Measurements from ENCODE around the gene MMP25.
"Not testable (repeated sequence)": the region's sequence is repeated elsewhere in the genome, so short reads cannot be mapped to it uniquely, and the experiment has no call there.

The MMP25 gene

GRCh38 chr16:3056336-3057180 lies 10.2 kb downstream of the MMP25 start:
- DNase-seq: no peak

GRCh38 chr16:3057181-3058138 lies 11.1 kb downstream of the MMP25 start:
- DNase-seq: no peak

GRCh38 chr16:3058139-3059030 lies 12.0 kb downstream of the MMP25 start:
- DNase-seq: no peak

- peak; percentile 80 to 93 for DNase-seq
Observed at GRCh38 chr16:3059041-3059722, 12.8 kb downstream of the MMP25 start.

- DNase-seq: no peak
Observed at GRCh38 chr16:3059723-3060242, 13.4 kb downstream of the MMP25 start.

GRCh38 chr16:3060339-3061127 lies 14.2 kb downstream of the MMP25 start:
- no peak for DNase-seq

GRCh38 chr16:3062553-3062952 lies 16.2 kb downstream of the MMP25 start:
- no peak for DNase-seq

GRCh38 chr16:3063625-3064386 lies 17.4 kb downstream of the MMP25 start:
- no peak for DNase-seq

GRCh38 chr16:3065069-3065741 lies 18.8 kb downstream of the MMP25 start, which contains the start of gene IL32:
TSS of gene IL32 (plus strand) at chr16:3065640. CDS start at chr16:3065812, 172 bp downstream.
- peak; percentile 27 to 58 for DNase-seq

- no peak for DNase-seq
Observed at GRCh38 chr16:3065742-3066439, 19.5 kb downstream of the MMP25 start.

- no peak for DNase-seq
Observed at GRCh38 chr16:3066440-3066748, 20.0 kb downstream of the MMP25 start.

- no peak for DNase-seq
Observed at GRCh38 chr16:3068487-3068886, 22.1 kb downstream of the MMP25 start.

- DNase-seq: not testable (repeated sequence)
Observed at GRCh38 chr16:3069146-3069545, 22.8 kb downstream of the MMP25 start.

GRCh38 chr16:3070608-3071111 lies 24.3 kb downstream of the MMP25 start:
- no peak for DNase-seq

GRCh38 chr16:3071655-3072054 lies 25.3 kb downstream of the MMP25 start:
- no peak for DNase-seq

- not testable (repeated sequence) for DNase-seq
Observed at GRCh38 chr16:3072148-3072547, 25.8 kb downstream of the MMP25 start.

GRCh38 chr16:3072576-3073263 lies 26.4 kb downstream of the MMP25 start:
- DNase-seq: not testable (repeated sequence)

- no peak for DNase-seq
Observed at GRCh38 chr16:3073448-3073847, 27.1 kb downstream of the MMP25 start.
